Activated CD8-positive, alpha-beta T cell treated with anti-CD3 and anti-CD28 coated beads for 36 hours (primary cell): ENCODE data around the gene GRAP2. TPM values are rescaled to one million over a fixed set of nuclear protein-coding genes. Genes with fewer than 3 reads are reported as not detected.

Experiments used
- ATAC-seq: fragments of 200-7000 bp; cut with Tn5 transposase; one replicate; pipeline ENCODE4 v1.10.0; 2021; ENCODE audit warnings: mild to moderate bottlenecking, moderate library complexity
- CTCF ChIA-PET: fragments of 350-600 bp; sonication (Branson Sonifier 250); formaldehyde crosslinking; loops from one replicate; lab custom pipeline; 2021; ENCODE audit warnings: antibody characterized with exemption; lab: Charles Lee
- POLR2A ChIA-PET: fragments of 350-600 bp; sonication (Branson Sonifier 250); formaldehyde crosslinking; loops from one replicate; lab custom pipeline; 2021; ENCODE audit warnings: antibody characterized with exemption; lab: Charles Lee
- DNase-seq: peaks from one replicate; pipeline ENCODE4 v3.0.0-alpha.2; 2020
- H3K27ac Mint-ChIP-seq: one replicate; pipeline ENCODE4 v1.8.0; 2021; ENCODE audit warnings: mild to moderate bottlenecking, mixed read lengths
- H3K27me3 Mint-ChIP-seq: one replicate; pipeline ENCODE4 v1.8.0; 2021; ENCODE audit warnings: mixed read lengths
- H3K36me3 Mint-ChIP-seq: one replicate; pipeline ENCODE4 v1.8.0; 2021; ENCODE audit warnings: low read depth, mixed read lengths
- H3K4me1 Mint-ChIP-seq: one replicate; pipeline ENCODE4 v1.8.0; 2021; ENCODE audit warnings: low read depth, mixed read lengths
- H3K4me3 Mint-ChIP-seq: one replicate; pipeline ENCODE4 v1.8.0; 2021; ENCODE audit warnings: mild to moderate bottlenecking, moderate library complexity, mixed read lengths
- H3K9me3 Mint-ChIP-seq: one replicate; pipeline ENCODE4 v1.8.0; 2021; ENCODE audit warnings: mixed read lengths
- intact Hi-C: fragments of 100-400 bp; cut with micrococcal nuclease; formaldehyde crosslinking; loops from one replicate; pipeline ENCODE4 v1.10.0; 2022
- total RNA-seq, 2 experiments: library from RNA; stranded (reverse); gene quantifications; one replicate each; pipeline ENCODE4 v1.2.3, GENCODE V29; 2021
- TF ChIP-seq, protein P1 (sequence below): fragments of 200-600 bp; IDR thresholded peaks from one replicate; pipeline ENCODE4 v1.8.0; 2022; ENCODE audit warnings: antibody characterized with exemption, mild to moderate bottlenecking

The GRAP2 gene
- total RNA-seq, 2 experiments from 2014 or later, result 83.2 to 86.8 TPM

GRCh38 chr22:39988386-39989114 lies 87.7 kb downstream of the GRAP2 start:
- no peak for DNase-seq
- no peak overlapping the region for H3K27ac Mint-ChIP-seq
- peaks cover 9% of the 10 kb centered on the region for H3K27me3 Mint-ChIP-seq
- ChIA-PET CTCF (interaction anchor here (3.3 kb wide), 1 partner anchor 36 kb away, joined by 13 read pairs; no protein-coding TSS in a partner anchor), POLR2A (interaction anchor here (0.5 kb wide), 1 partner anchor 10 kb away, joined by 3 read pairs; no protein-coding TSS in a partner anchor)
- no peak for ATAC-seq
- H3K36me3 Mint-ChIP-seq, result no peaks in the 10 kb centered on the region
- no peaks in the 10 kb centered on the region for H3K9me3 Mint-ChIP-seq
- peaks cover 21% of the 10 kb centered on the region for H3K4me1 Mint-ChIP-seq
- no peak overlapping the region for H3K4me3 Mint-ChIP-seq
- TF ChIP-seq, protein P1, sequence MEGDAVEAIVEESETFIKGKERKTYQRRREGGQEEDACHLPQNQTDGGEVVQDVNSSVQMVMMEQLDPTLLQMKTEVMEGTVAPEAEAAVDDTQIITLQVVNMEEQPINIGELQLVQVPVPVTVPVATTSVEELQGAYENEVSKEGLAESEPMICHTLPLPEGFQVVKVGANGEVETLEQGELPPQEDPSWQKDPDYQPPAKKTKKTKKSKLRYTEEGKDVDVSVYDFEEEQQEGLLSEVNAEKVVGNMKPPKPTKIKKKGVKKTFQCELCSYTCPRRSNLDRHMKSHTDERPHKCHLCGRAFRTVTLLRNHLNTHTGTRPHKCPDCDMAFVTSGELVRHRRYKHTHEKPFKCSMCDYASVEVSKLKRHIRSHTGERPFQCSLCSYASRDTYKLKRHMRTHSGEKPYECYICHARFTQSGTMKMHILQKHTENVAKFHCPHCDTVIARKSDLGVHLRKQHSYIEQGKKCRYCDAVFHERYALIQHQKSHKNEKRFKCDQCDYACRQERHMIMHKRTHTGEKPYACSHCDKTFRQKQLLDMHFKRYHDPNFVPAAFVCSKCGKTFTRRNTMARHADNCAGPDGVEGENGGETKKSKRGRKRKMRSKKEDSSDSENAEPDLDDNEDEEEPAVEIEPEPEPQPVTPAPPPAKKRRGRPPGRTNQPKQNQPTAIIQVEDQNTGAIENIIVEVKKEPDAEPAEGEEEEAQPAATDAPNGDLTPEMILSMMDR, result no peak
- intact Hi-C loops, result no loop called here

DNA sequence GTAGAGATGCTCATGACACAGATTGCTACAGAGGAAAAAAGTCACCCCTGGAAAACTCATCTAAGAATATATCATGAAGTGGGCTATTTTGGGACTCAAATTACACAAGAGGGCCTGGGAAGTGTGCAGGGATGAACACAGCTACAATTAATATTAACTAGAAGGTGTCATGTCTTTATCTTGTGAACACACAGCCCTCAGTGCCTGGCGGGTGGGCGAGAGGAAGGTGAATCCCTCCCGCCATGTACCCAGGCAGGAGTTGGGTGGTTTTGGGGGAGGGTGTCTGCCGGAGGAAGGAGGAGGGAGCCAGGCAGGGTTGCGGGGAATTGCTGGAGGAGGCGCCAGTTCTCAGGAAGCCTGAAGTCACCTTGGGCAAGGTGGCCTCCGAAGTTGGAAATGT lies 88.7 kb downstream of the GRAP2 start:
- peaks cover 9% of the 10 kb centered on the region for H3K27me3 Mint-ChIP-seq
- intact Hi-C loops, result no loop called here
- no peaks in the 10 kb centered on the region for H3K9me3 Mint-ChIP-seq
- H3K4me1 Mint-ChIP-seq, result peaks cover 28% of the 10 kb centered on the region
- no peaks in the 10 kb centered on the region for H3K36me3 Mint-ChIP-seq
- CTCF ChIA-PET, result interaction anchor here (3.3 kb wide), 1 partner anchor 35 kb away, joined by 13 read pairs; no protein-coding TSS in a partner anchor
- H3K27ac Mint-ChIP-seq, result no peak overlapping the region
- ATAC-seq (no peak), DNase-seq (no peak)
- TF ChIP-seq, protein P1, result no peak
- POLR2A ChIA-PET, result no interaction called here
- H3K4me3 Mint-ChIP-seq, result no peak overlapping the region

GRCh38 chr22:39990686-39991085 lies 89.8 kb downstream of the GRAP2 start:
- H3K27me3 Mint-ChIP-seq, result peaks cover 9% of the 10 kb centered on the region
- ATAC-seq, result no peak
- H3K9me3 Mint-ChIP-seq, result no peaks in the 10 kb centered on the region
- no peak for DNase-seq
- ChIA-PET CTCF (interaction anchor here (1.5 to 3.3 kb wide), 2 partner anchors 23 to 34 kb away, joined by 4 to 13 read pairs; no protein-coding TSS in a partner anchor), POLR2A (interaction anchor here (0.9 to 1.3 kb wide), 2 partner anchors 9 to 49 kb away, joined by 3 to 4 read pairs; no protein-coding TSS in a partner anchor)
- TF ChIP-seq, protein P1, result no peak
- intact Hi-C loops, result no loop called here
- H3K36me3 Mint-ChIP-seq, result no peaks in the 10 kb centered on the region
- H3K27ac Mint-ChIP-seq, result no peak overlapping the region
- H3K4me1 Mint-ChIP-seq, result peaks cover 18% of the 10 kb centered on the region
- H3K4me3 Mint-ChIP-seq, result no peak overlapping the region

- H3K9me3 Mint-ChIP-seq, result no peaks in the 10 kb centered on the region
- ChIA-PET POLR2A (interaction anchor here (0.6 to 1.3 kb wide), 3 partner anchors 9 to 49 kb away, joined by 3 to 4 read pairs (median 3); no protein-coding TSS in a partner anchor), CTCF (interaction anchor here (1.5 to 3.3 kb wide), 2 partner anchors 24 to 33 kb away, joined by 4 to 13 read pairs; no protein-coding TSS in a partner anchor)
- H3K4me3 Mint-ChIP-seq, result no peak overlapping the region
- TF ChIP-seq, protein P1, result no peak
- DNase-seq (no peak), ATAC-seq (no peak)
- no peak overlapping the region for H3K27ac Mint-ChIP-seq
- peaks cover 17% of the 10 kb centered on the region for H3K4me1 Mint-ChIP-seq
- intact Hi-C loops, result no loop called here
- H3K27me3 Mint-ChIP-seq, result peaks cover 14% of the 10 kb centered on the region
- H3K36me3 Mint-ChIP-seq, result no peaks in the 10 kb centered on the region
Measured at GRCh38 chr22:39991159-39991860, 90.4 kb downstream of the GRAP2 start.
